HG03469 (cell line): ENCODE results near the gene LIN52.

Experiments used
- ATAC-seq: cut with Tn5 transposase; IDR thresholded peaks from one replicate; pipeline ENCODE4 v1.9.1; 2021; ENCODE audit warnings: mild to moderate bottlenecking, moderate library complexity, moderate number of reproducible peaks; ENCODE audit not compliant: unreplicated experiment

LIN52 gene

GRCh38 chr14:74179856-74180255 lies 95.1 kb downstream of the LIN52 start:
- no peak for ATAC-seq

GRCh38 chr14:74190927-74191575 lies 106.3 kb downstream of the LIN52 start:
- ATAC-seq: no peak

DNA sequence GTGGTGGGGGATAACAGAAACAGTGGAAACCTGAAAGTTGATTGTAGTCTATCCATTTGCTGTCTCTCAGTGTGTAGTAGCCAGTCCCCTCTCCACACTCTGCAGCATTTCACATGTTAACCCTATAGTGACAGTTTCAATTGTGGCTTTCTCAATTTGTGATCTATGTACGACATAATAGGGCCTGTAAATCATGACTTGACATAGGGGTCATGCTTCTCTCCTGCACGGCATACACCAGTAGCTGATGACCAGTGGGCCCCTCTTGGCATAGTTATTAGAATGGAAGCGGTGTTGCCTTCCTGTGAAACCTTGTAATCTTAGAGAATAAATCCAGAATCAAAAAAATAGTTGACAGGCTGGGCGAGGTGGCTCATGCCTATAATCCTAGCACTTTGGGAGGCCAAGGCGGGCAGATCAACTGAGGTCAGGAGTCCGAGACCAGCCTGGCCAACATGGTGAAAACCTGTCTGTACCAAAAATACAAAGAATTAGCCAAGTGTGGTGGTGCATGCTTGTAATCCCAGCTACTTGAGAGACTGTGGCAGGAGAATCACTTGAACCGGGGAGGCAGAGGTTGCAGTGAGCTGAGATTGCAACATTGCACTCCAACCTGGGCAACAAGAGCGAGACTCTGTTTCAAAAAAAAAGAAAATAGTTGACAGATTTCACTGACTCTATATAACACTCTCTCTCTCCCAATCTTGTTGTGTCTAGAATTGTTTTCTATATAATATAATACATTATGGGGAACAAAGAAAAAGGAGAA lies 109.9 kb downstream of the LIN52 start:
- ATAC-seq: no peak

- no peak for ATAC-seq
Observed at GRCh38 chr14:74195623-74196022, 110.9 kb downstream of the LIN52 start.

DNA sequence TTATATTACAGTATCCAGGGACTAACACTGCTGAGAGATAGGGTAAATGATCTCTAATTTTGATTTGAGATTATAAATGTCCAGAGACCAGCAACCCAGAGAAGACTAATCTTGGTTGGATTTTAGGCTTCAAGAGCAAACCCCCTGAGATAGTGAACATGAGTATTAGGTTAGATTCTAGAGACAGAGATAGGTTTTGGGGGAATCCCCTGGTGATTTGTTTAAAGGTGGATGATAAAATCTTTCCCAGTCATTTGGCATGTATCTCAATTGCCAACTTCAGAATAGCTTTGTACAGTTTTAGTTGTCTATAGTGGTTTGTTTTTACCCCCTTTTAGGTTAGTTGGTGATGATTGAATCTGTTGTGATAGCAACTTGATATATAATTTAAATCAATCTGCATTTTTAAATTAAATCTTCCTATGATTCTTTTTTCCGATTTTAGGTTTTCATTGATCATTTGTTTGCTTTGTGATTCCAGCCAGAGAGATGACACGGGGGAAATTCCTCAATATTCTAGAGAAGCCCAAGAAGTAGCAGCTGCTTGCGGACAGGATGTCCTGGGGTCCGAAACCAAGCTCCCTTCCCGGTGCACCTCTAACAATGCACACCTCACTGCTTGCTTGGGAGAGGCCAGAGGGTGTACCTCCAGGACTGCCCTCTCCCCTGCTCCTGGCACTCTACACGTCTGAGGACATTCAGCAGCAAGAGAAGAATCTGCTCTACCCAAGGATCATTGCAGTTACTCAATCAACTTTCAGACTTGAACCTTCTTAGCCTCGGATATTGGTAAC lies 113.9 kb downstream of the LIN52 start:
- ATAC-seq: no peak

DNA sequence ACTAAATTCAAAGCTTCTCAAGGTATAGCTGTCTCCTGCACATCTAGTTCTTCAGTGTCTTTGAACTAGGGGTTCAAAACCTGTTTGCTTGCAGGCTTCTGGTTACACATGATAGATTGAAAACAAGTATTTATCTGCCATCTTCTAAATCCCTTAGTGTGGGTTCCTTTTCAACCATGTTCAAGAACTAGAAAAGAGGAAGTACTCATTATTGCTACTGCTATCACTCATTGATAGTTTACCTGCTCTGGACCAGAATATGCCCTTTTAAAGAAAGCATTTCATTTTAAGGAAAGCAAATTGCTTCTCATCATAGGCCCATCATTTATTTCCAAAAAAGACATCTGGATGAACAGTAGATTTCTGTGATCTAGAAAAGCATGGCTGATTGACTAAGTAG lies 117.4 kb downstream of the LIN52 start:
- no peak for ATAC-seq

DNA sequence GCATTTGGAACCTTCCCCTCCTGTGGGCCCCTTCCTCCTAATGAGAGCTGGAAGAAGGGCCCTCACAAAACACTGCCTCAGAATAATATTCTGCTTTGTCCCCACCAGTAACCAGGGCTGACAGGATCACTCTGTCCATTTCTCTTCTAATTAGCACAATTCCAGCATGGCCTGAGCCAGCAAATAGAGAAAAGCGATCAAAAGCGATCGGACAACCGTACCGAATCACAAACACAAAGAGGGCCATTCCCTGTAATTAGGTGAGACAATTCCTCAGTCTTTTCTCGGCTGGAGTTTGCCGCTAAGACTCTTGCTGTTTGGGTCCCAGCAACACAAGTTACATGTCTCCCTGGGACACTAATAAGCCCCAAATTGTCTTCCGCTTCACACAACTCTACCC lies 118.9 kb downstream of the LIN52 start:
- no peak for ATAC-seq

GRCh38 chr14:74204491-74204890 lies 119.7 kb downstream of the LIN52 start:
- ATAC-seq: no peak

GRCh38 chr14:74205882-74206281 lies 121.1 kb downstream of the LIN52 start:
- no peak for ATAC-seq

DNA sequence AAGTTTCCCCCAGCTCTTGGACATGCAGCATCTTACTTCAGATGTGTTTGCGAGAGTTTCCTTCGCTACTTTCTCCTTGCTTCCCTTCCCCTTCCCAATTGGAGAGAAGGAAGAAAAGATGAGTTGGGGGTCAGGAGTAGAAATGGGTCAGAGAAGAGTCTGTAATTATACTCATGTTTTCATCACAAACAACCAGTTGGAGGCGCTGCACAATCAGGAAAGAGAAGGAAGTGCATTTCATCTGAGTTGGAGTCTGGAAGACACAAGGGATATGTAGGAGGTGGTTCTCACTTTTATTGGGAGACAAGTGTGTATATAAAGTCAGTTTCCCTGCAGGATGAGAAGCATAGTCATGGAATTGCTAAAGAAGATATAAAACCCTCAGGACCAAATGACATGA lies 123.2 kb downstream of the LIN52 start:
- no peak for ATAC-seq

- no peak for ATAC-seq
Observed at GRCh38 chr14:74208642-74209041, 123.9 kb downstream of the LIN52 start.

GRCh38 chr14:74211945-74212580 lies 127.3 kb downstream of the LIN52 start:
- no peak for ATAC-seq

DNA sequence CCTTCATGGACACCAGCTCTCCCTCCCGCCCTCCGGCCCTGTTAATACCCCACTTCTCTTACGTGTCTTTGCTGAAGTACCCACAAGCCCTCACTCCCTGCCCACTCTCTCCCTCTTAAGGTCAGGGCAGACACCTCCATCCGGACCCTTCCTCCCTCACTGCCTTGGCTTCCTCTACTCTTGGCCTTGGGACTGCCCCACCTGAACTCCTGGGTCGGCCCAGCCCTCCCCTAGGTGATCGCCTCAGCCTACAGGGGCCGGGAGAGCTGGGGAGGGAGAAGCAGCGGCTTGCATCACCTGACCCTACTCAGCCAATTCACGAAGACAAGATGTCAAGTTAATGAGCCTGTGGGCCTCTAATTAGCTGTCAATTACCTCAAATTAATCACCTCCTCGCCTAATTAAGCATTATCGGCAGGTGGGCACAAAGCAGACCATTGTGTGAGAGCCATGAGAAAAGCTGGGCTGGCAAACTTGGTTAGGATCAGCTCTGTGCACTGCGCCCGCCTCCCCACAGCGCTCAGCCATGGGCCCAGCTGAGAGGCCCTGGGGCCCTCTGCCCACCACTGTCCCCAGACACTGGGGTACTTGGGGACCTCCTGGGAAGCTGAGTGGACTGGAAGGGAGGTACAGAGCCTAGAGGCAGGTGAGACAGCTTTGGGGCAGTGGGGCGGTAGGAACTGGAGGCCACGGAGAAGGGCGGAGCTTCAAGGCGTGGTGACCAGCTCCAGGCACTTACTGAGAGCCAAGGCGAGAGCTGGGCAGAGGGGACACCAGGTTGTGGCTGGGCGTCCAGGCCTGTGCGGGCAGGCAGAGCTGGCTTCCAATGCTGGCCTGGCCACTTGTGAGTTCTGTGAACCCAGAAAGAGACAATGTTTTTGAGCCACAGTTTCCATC lies 129.4 kb downstream of the LIN52 start:
- no peak for ATAC-seq

GRCh38 chr14:74216671-74217070 lies 131.9 kb downstream of the LIN52 start:
- no peak for ATAC-seq

DNA sequence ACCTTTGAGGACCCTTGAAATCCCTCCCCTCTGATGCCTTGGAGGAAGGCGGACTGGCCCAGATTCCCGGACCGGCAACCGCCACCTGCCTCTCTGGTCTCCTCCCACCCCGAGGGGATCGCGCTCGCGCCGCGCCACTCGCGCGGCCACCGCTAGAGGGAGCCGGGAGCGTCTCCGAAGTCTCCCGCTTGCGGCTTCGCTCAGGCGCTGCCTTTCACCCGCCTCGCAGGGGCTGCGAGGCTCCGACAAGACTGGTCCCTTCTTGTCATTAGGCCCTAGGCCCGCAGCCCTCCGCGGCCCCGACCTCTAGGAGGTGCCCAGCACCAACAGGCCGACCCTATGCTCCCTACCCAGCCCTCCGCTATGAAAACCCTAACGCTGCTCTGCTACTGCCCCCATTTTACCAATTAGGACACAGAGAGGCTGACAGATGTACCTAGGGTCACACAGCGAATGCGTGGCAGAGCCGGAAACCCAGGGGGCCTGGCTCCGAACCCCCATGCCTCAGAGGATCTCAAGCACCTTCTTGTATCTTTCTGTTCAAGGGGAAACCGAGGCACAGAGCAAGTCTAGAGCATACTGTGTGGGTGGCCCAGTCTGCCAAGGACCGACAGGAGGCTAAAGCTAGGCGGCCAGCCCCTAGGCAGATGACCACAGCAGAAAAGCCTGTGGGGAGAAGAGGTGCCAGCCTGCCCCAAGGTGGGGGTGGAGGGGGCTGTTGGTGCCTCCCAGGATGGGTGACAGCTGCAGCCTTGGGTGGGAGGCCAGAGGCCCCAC lies 133.1 kb downstream of the LIN52 start:
- no peak for ATAC-seq

DNA sequence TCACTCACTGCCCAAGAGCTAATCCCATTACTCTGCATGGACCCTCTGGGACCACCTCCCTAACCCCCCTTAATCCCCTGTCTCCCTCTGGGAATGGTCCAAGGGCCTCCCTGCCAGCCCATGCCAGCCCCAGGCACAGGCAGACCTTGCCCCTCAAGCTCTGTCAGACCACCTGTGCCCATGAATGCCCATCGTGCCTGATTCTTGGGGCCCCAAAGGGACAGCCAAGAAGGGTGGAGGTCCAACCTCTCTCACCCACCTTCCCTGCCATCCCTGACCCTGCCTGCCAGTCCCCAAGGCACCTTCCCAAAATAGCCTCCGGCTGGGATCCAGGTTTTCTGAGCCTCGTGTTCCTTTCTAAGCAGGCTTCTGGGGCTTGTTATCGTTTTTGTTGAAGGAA lies 133.7 kb downstream of the LIN52 start:
- ATAC-seq: no peak

DNA sequence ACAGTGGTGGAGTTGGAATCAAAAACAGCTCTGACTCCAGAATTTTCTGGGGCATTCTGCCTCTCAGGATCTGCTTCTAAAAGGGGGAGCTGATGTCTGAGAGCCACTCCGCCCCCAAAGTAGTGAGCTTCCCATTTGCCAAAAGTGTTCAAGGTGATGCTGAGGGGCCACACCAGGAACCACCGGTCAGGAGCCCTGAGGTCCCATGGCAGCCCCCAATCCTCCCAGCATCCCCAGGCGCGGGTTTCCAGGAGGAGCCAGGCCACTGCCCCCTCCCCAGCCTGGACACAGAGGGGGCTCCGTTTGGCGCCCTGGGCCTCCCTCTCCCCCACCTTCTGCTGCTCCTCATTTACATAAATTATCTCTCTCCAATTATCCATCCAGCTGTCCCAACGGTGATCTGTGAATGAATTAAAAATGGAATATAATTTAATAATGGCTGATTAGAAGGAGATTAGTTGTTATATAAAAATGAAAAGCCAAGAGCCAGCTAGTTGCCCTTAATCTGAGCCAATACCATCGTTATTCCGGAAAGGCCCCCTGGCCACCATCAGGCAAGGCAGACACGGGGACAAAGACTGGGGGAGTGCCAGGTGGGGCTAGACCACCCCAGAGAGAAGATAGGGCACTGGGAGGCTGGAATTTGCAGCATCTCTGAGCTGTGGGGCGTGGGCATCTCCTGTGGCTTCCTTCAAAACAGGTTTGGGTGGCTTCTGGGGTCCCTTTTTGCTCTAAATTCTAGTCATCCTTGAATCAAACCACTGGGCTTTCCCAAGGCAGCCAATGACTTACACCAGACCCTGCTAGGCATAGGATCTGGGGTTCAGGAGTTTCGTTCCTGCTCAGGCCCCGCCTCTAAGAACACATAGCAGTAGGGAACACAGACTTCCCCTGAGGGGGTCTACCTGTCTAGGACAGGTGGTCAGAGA lies 134.8 kb downstream of the LIN52 start:
- ATAC-seq: no peak

DNA sequence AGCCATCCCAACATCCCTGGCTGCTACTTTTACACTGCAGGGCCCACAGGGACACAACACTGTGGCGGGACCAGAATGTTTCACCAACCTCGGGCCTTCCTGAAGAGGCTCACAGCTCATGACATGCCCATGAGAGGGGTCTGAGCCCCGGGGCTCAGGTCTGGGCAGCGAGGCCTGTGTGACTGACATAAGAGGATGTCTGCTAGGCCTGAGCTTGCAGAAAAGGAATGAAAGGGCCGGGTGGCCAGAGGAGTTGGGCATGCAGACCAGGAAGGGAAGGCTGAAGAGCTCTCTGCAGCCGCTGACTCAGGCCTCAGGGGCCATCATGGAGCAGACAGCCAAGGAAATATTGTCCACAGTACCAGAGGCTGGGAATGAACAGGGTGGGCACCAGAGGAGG lies 136.2 kb downstream of the LIN52 start:
- no peak for ATAC-seq
